K562 (cell line): ENCODE measurements around the gene ACTN4. TPM values are rescaled to one million over a fixed set of nuclear protein-coding genes. Genes with fewer than 3 reads are reported as not detected.

Experiments
- CGGBP1 ChIP-seq: fragments of 250-450 bp; sonication (Bioruptor Pico); IDR thresholded peaks from 2 replicates; pipeline ENCODE4 v1.9.0; 2021; ENCODE audit warnings: mild to moderate bottlenecking
- CREB1 ChIP-seq, 2 experiments: sonication (generic) in 1 of 2; formaldehyde crosslinking in 1 of 2; IDR thresholded peaks; 2 replicates each; pipeline versions ENCODE4 v1.6.1 to v1.8.0; 2012 to 2022; ENCODE audit warnings: inconsistent platforms in 1 of 2, mild to moderate bottlenecking in 1 of 2, missing genetic modification reagents in 1 of 2, moderate library complexity in 1 of 2
- CTBP1 ChIP-seq: fragments of 450-650 bp; IDR thresholded peaks from 2 replicates; pipeline ENCODE4 v1.6.1; 2016; ENCODE audit warnings: borderline replicate concordance
- EGR1 ChIP-seq: fragments of 450-650 bp; conservative IDR thresholded peaks from 2 replicates; pipeline ENCODE4 v1.6.1; 2017; ENCODE audit warnings: mild to moderate bottlenecking
- HLTF ChIP-seq: fragments of 450-650 bp; IDR thresholded peaks from 2 replicates; pipeline ENCODE4 v1.6.1; 2016
- KLF6 ChIP-seq: fragments of 250-450 bp; sonication (Bioruptor Pico); IDR thresholded peaks from 2 replicates; pipeline ENCODE4 v1.4.0; 2020; ENCODE audit warnings: mild to moderate bottlenecking, moderate library complexity, borderline replicate concordance
- MTA1 ChIP-seq: fragments of 450-650 bp; IDR thresholded peaks from 2 replicates; pipeline ENCODE4 v1.6.1; 2017; ENCODE audit warnings: borderline replicate concordance
- NCOR1 ChIP-seq: fragments of 450-650 bp; IDR thresholded peaks from 2 replicates; pipeline ENCODE4 v1.6.1; 2016; ENCODE audit warnings: mild to moderate bottlenecking, moderate library complexity
- POLR2AphosphoS5 ChIP-seq: IDR thresholded peaks from 2 replicates; pipeline ENCODE4 v1.6.1; 2011; ENCODE audit warnings: mild to moderate bottlenecking, low read depth, low read length, moderate library complexity; ENCODE audit not compliant: control insufficient read depth, insufficient read depth
- POLR2H ChIP-seq: IDR thresholded peaks from 2 replicates; pipeline ENCODE4 v1.6.1; 2016; ENCODE audit warnings: missing genetic modification characterization, low read depth, mild to moderate bottlenecking, control low read depth, missing compliant biosample characterization, moderate library complexity
- SMAD2 ChIP-seq: fragments of 150-350 bp; IDR thresholded peaks from 2 replicates; pipeline ENCODE4 v1.6.1; 2014; ENCODE audit warnings: low read depth, mild to moderate bottlenecking, low read length
- SMAD4 ChIP-seq: fragments of 250-450 bp; sonication (Bioruptor Pico); conservative IDR thresholded peaks from 2 replicates; pipeline ENCODE4 v1.8.0; 2021; ENCODE audit warnings: inconsistent platforms, mild to moderate bottlenecking, moderate library complexity
- VEZF1 ChIP-seq: fragments of 200-800 bp; sonication (Bioruptor generic); IDR thresholded peaks from 2 replicates; pipeline ENCODE4 v1.6.1; 2017; ENCODE audit warnings: missing genetic modification characterization, missing compliant biosample characterization
- ZBTB43 ChIP-seq: sonication (generic); formaldehyde crosslinking; IDR thresholded peaks from 2 replicates; pipeline ENCODE4 v1.8.0; 2023; ENCODE audit warnings: mild to moderate bottlenecking, missing genetic modification reagents
- ZFP91 ChIP-seq: sonication (generic); formaldehyde crosslinking; IDR thresholded peaks from 2 replicates; pipeline ENCODE4 v1.8.0; 2022; ENCODE audit warnings: mild to moderate bottlenecking, missing genetic modification reagents
- ZNF121 ChIP-seq: sonication (generic); formaldehyde crosslinking; conservative IDR thresholded peaks from 2 replicates; pipeline ENCODE4 v1.8.0; 2022; ENCODE audit warnings: missing genetic modification reagents
- ZNF217 ChIP-seq: sonication (generic); formaldehyde crosslinking; IDR thresholded peaks from 2 replicates; pipeline ENCODE4 v1.8.0; 2022; ENCODE audit warnings: mild to moderate bottlenecking, missing genetic modification reagents
- ZNF57 ChIP-seq: fragments of 450-650 bp; formaldehyde crosslinking; IDR thresholded peaks from 2 replicates; pipeline ENCODE4 v1.4.0; 2020; ENCODE audit warnings: mild to moderate bottlenecking, moderate library complexity
- ZNF592 ChIP-seq: fragments of 450-650 bp; IDR thresholded peaks from 2 replicates; pipeline ENCODE4 v1.6.1; 2017; ENCODE audit warnings: antibody characterized with exemption, mild to moderate bottlenecking
- polyA plus RNA-seq, 8 experiments: library from polyadenylated mRNA; depleted of rRNA in 4 of 8; stranded (reverse) in 5 of 8; unstranded in 3 of 8; fragments of >200 nt; fragmentation: Nextera tagmentation in 2 of 8; fragmentation: Illumina TruSeq in 1 of 8; extraction: Ambion mirVana in 2 of 8; extraction: Trizol in 1 of 8; gene quantifications; 2 replicates each; pipeline versions ENCODE4 v1.2.1 to v1.2.3, GENCODE V29; 2011 to 2014; ENCODE audit warnings: inconsistent platforms in 1 of 8, missing spikeins in 1 of 8
- total RNA-seq, 7 experiments: library from RNA; depleted of rRNA in 6 of 7; stranded (reverse); fragments of >200 nt in 6 of 7; fragmentation: Illumina TruSeq in 2 of 7; extraction: Trizol in 2 of 7; gene quantifications; 2 replicates each; pipeline versions ENCODE4 v1.2.1 to v1.2.3, GENCODE V29; 2011 to 2021; ENCODE audit warnings: low replicate concordance in 1 of 7

The ACTN4 gene
- total and polyA plus RNA-seq, 9 of the 15 experiments (the other 6 are each of a cell fraction or from before 2014, with no cell fraction given), result 3.1 to 385 (median 125) TPM

GRCh38 chr19:38727868-38728660, 80.6 kb downstream of the ACTN4 start (continued):
- TF ChIP-seq ZNF592, result peak; percentile 60
- peak; percentile 83 for TF ChIP-seq VEZF1 (CRISPR knock-in tag)
- TF ChIP-seq SMAD2, result no peak
- no peak for TF ChIP-seq ZBTB43 (CRISPR knock-in tag)
- TF ChIP-seq CREB1 (IDR thresholded peaks at IDR 0.05), result no peak
- TF ChIP-seq CREB1 (CRISPR knock-in tag; IDR thresholded peaks at IDR 0.05), result 0 out of 2 replicates have a peak, but pooled peaks have one; percentile 30
- TF ChIP-seq ZFP91 (CRISPR knock-in tag), result no peak
- no peak for TF ChIP-seq KLF6 (CRISPR knock-in tag)
- 0 out of 2 replicates have a peak, but pooled peaks have one; percentile 40 for TF ChIP-seq HLTF
- TF ChIP-seq ZNF57 (CRISPR knock-in tag), result no peak
- TF ChIP-seq CGGBP1 (CRISPR knock-in tag), result no peak
- TF ChIP-seq CTBP1, result peak; percentile 51
- TF ChIP-seq SMAD4 (CRISPR knock-in tag), result peak; percentile 51
- no peak for TF ChIP-seq POLR2H
- TF ChIP-seq MTA1, result no peak
- no peak for TF ChIP-seq POLR2AphosphoS5
- TF ChIP-seq ZNF217, result no peak
- peak; percentile 67 for TF ChIP-seq NCOR1
- TF ChIP-seq EGR1, result peak; percentile 80
- no peak for TF ChIP-seq ZNF121 (CRISPR knock-in tag)
